ENCODE measurements around the gene DNM3.

DNA sequence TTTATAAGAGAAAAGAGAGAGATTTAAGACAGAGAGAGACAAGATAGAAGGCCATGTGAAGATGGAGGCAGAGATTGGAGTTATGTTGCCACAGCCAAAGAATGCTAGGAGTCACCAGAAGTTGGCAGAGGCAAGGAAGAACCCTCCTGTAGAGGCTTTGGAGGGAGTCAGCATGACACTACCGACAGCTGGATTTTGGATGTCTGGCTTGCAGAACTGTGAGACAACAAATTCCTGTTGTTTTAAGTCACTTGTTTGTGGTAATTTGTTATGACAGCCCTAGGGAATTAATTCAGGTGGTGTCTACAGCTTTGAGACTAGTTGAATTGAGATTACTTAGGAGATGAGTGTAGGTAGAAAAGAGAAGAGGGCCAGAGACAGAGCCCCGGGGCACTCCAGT, 158.5 kb downstream of the DNM3 start:
- TF ChIP-seq, protein P1, sequence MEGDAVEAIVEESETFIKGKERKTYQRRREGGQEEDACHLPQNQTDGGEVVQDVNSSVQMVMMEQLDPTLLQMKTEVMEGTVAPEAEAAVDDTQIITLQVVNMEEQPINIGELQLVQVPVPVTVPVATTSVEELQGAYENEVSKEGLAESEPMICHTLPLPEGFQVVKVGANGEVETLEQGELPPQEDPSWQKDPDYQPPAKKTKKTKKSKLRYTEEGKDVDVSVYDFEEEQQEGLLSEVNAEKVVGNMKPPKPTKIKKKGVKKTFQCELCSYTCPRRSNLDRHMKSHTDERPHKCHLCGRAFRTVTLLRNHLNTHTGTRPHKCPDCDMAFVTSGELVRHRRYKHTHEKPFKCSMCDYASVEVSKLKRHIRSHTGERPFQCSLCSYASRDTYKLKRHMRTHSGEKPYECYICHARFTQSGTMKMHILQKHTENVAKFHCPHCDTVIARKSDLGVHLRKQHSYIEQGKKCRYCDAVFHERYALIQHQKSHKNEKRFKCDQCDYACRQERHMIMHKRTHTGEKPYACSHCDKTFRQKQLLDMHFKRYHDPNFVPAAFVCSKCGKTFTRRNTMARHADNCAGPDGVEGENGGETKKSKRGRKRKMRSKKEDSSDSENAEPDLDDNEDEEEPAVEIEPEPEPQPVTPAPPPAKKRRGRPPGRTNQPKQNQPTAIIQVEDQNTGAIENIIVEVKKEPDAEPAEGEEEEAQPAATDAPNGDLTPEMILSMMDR (IDR thresholded peaks at IDR 0.05; ENCODE audit: insufficient read depth, low read length, poor library complexity, severe bottlenecking): no peak
- no peak for TF ChIP-seq EZH2phosphoT487 (conservative IDR thresholded peaks at IDR 0.05; ENCODE audit: low read length)
